ENCODE data around the gene ATP5F1D.

The ATP5F1D gene

GRCh38 chr19:1221904-1222255 is 19.7 kb upstream of the ATP5F1D start:
- no peak for DNase-seq (ENCODE audit: low spot score)
- H3K27ac ChIP-seq (ENCODE audit: poor library complexity, severe bottlenecking): no peak overlapping the region
- H3K4me3 ChIP-seq (ENCODE audit: severe bottlenecking): no peak overlapping the region
- no peaks in the 10 kb centered on the region for H3K27me3 ChIP-seq (ENCODE audit: insufficient read depth, poor library complexity, severe bottlenecking)
- no peak for ATAC-seq (ENCODE audit: low read depth)
- H3K4me1 ChIP-seq (ENCODE audit: insufficient read depth, poor library complexity, severe bottlenecking): peaks cover under 1% of the 10 kb centered on the region
- peaks cover 25% of the 10 kb centered on the region for H3K36me3 ChIP-seq (ENCODE audit: low read depth)
- TF ChIP-seq CTCF (IDR thresholded peaks at IDR 0.05; ENCODE audit: poor library complexity, severe bottlenecking): no peak
- no peaks in the 10 kb centered on the region for H3K9me3 ChIP-seq (ENCODE audit: severe bottlenecking)

GRCh38 chr19:1222394-1222793 is 19.2 kb upstream of the ATP5F1D start:
- Histone ChIP-seq H3K36me3 (ENCODE audit: low read depth) (peaks cover 25% of the 10 kb centered on the region), H3K9me3 (ENCODE audit: severe bottlenecking) (no peaks in the 10 kb centered on the region), H3K4me1 (ENCODE audit: insufficient read depth, poor library complexity, severe bottlenecking) (no peaks in the 10 kb centered on the region), H3K27me3 (ENCODE audit: insufficient read depth, poor library complexity, severe bottlenecking) (no peaks in the 10 kb centered on the region), H3K4me3 (ENCODE audit: severe bottlenecking) (no peak overlapping the region), H3K27ac (ENCODE audit: poor library complexity, severe bottlenecking) (no peak overlapping the region)
- DNase-seq (ENCODE audit: low spot score) (no peak), ATAC-seq (ENCODE audit: low read depth) (no peak)
- no peak for TF ChIP-seq CTCF (IDR thresholded peaks at IDR 0.05; ENCODE audit: poor library complexity, severe bottlenecking)

- Histone ChIP-seq H3K27ac (ENCODE audit: poor library complexity, severe bottlenecking) (no peak overlapping the region), H3K9me3 (ENCODE audit: severe bottlenecking) (no peaks in the 10 kb centered on the region), H3K4me1 (ENCODE audit: insufficient read depth, poor library complexity, severe bottlenecking) (no peaks in the 10 kb centered on the region), H3K27me3 (ENCODE audit: insufficient read depth, poor library complexity, severe bottlenecking) (no peaks in the 10 kb centered on the region), H3K36me3 (ENCODE audit: low read depth) (peaks cover 28% of the 10 kb centered on the region), H3K4me3 (ENCODE audit: severe bottlenecking) (no peak overlapping the region)
- DNase-seq (ENCODE audit: low spot score) (no peak), ATAC-seq (ENCODE audit: low read depth) (peak; percentile 64)
- TF ChIP-seq CTCF (IDR thresholded peaks at IDR 0.05; ENCODE audit: poor library complexity, severe bottlenecking): peak; percentile 65
Measured at GRCh38 chr19:1223018-1223855, 18.3 kb upstream of the ATP5F1D start.

- ATAC-seq (ENCODE audit: low read depth) (no peak), DNase-seq (ENCODE audit: low spot score) (no peak)
- Histone ChIP-seq H3K9me3 (ENCODE audit: severe bottlenecking) (no peaks in the 10 kb centered on the region), H3K4me1 (ENCODE audit: insufficient read depth, poor library complexity, severe bottlenecking) (no peaks in the 10 kb centered on the region), H3K4me3 (ENCODE audit: severe bottlenecking) (no peak overlapping the region), H3K27me3 (ENCODE audit: insufficient read depth, poor library complexity, severe bottlenecking) (no peaks in the 10 kb centered on the region), H3K36me3 (ENCODE audit: low read depth) (peaks cover 29% of the 10 kb centered on the region), H3K27ac (ENCODE audit: poor library complexity, severe bottlenecking) (no peak overlapping the region)
- no peak for TF ChIP-seq CTCF (IDR thresholded peaks at IDR 0.05; ENCODE audit: poor library complexity, severe bottlenecking)
Measured at GRCh38 chr19:1224047-1224825, 17.3 kb upstream of the ATP5F1D start.
